ENCODE results near the gene MAP7. TPM values are rescaled to one million over a fixed set of nuclear protein-coding genes. Genes with fewer than 3 reads are reported as not detected.

Gene MAP7
- total RNA-seq, 2 experiments from 2014 or later = 1.1 to 1.3 TPM

GRCh38 chr6:136344420-136344819 lies 205.8 kb downstream of the MAP7 start:
- no peak overlapping the region for H3K27ac Mint-ChIP-seq
- H3K27me3 Mint-ChIP-seq (ENCODE audit: low read depth) = no peaks in the 10 kb centered on the region

GRCh38 chr6:136343700-136344099 lies 206.5 kb downstream of the MAP7 start:
- no peak for DNase-seq
- Mint-ChIP-seq H3K27ac (no peak overlapping the region), H3K27me3 (ENCODE audit: low read depth) (no peaks in the 10 kb centered on the region), H3K9me3 (no peaks in the 10 kb centered on the region), H3K36me3 (ENCODE audit: low read depth) (no peaks in the 10 kb centered on the region), H3K4me3 (no peak overlapping the region), H3K4me1 (ENCODE audit: low read depth) (no peaks in the 10 kb centered on the region)
- CTCF ChIA-PET = no interaction called here
- intact Hi-C loops (cut with micrococcal nuclease) = no loop called here

More at GRCh38 chr6:136344420-136344819, 205.8 kb downstream of the MAP7 start:
- no peak overlapping the region for H3K4me3 Mint-ChIP-seq
- CTCF ChIA-PET = no interaction called here
- no peak for DNase-seq
- no peaks in the 10 kb centered on the region for H3K4me1 Mint-ChIP-seq (ENCODE audit: low read depth)
- no peaks in the 10 kb centered on the region for H3K9me3 Mint-ChIP-seq
- no peaks in the 10 kb centered on the region for H3K36me3 Mint-ChIP-seq (ENCODE audit: low read depth)
- intact Hi-C loops (cut with micrococcal nuclease) = no loop called here

GRCh38 chr6:136343275-136343674 lies 206.9 kb downstream of the MAP7 start:
- no peaks in the 10 kb centered on the region for H3K27me3 Mint-ChIP-seq (ENCODE audit: low read depth)
- H3K4me3 Mint-ChIP-seq = no peak overlapping the region
- intact Hi-C loops (cut with micrococcal nuclease) = no loop called here
- H3K9me3 Mint-ChIP-seq = no peaks in the 10 kb centered on the region
- CTCF ChIA-PET = no interaction called here
- no peaks in the 10 kb centered on the region for H3K36me3 Mint-ChIP-seq (ENCODE audit: low read depth)
- H3K27ac Mint-ChIP-seq = no peak overlapping the region
- H3K4me1 Mint-ChIP-seq (ENCODE audit: low read depth) = no peaks in the 10 kb centered on the region
- no peak for DNase-seq

GRCh38 chr6:136341967-136342366 lies 208.3 kb downstream of the MAP7 start:
- Mint-ChIP-seq H3K27me3 (ENCODE audit: low read depth) (no peaks in the 10 kb centered on the region), H3K36me3 (ENCODE audit: low read depth) (no peaks in the 10 kb centered on the region), H3K4me3 (no peak overlapping the region), H3K4me1 (ENCODE audit: low read depth) (no peaks in the 10 kb centered on the region), H3K9me3 (no peaks in the 10 kb centered on the region), H3K27ac (no peak overlapping the region)
- CTCF ChIA-PET = no interaction called here
- DNase-seq = no peak
- intact Hi-C loops (cut with micrococcal nuclease) = no loop called here

- Mint-ChIP-seq H3K36me3 (ENCODE audit: low read depth) (no peaks in the 10 kb centered on the region), H3K27me3 (ENCODE audit: low read depth) (no peaks in the 10 kb centered on the region), H3K4me3 (no peak overlapping the region), H3K27ac (no peak overlapping the region), H3K9me3 (no peaks in the 10 kb centered on the region), H3K4me1 (ENCODE audit: low read depth) (no peaks in the 10 kb centered on the region)
- CTCF ChIA-PET = no interaction called here
- intact Hi-C loops (cut with micrococcal nuclease) = no loop called here
- DNase-seq = no peak
These were observed 208.9 kb downstream of the MAP7 start for GRCh38 chr6:136341367-136341766.

- Mint-ChIP-seq H3K4me1 (ENCODE audit: low read depth) (no peaks in the 10 kb centered on the region), H3K27ac (no peak overlapping the region), H3K36me3 (ENCODE audit: low read depth) (no peaks in the 10 kb centered on the region), H3K4me3 (no peak overlapping the region), H3K27me3 (ENCODE audit: low read depth) (no peaks in the 10 kb centered on the region), H3K9me3 (no peaks in the 10 kb centered on the region)
- no peak for DNase-seq
- intact Hi-C loops (cut with micrococcal nuclease) = no loop called here
- CTCF ChIA-PET = no interaction called here
These were observed 211.7 kb downstream of the MAP7 start for GRCh38 chr6:136338486-136338885.

GRCh38 chr6:136337606-136338005 lies 212.6 kb downstream of the MAP7 start:
- CTCF ChIA-PET = no interaction called here
- no peaks in the 10 kb centered on the region for H3K9me3 Mint-ChIP-seq
- H3K4me1 Mint-ChIP-seq (ENCODE audit: low read depth) = no peaks in the 10 kb centered on the region
- no peak for DNase-seq
- no peak overlapping the region for H3K27ac Mint-ChIP-seq
- no peaks in the 10 kb centered on the region for H3K36me3 Mint-ChIP-seq (ENCODE audit: low read depth)
- no peak overlapping the region for H3K4me3 Mint-ChIP-seq
- intact Hi-C loops (cut with micrococcal nuclease) = no loop called here
- H3K27me3 Mint-ChIP-seq (ENCODE audit: low read depth) = no peaks in the 10 kb centered on the region

- H3K27ac Mint-ChIP-seq = no peak overlapping the region
- CTCF ChIA-PET = interaction anchor here (1.0 kb wide), 1 partner anchor 74 kb away, joined by 3 read pairs; no protein-coding TSS in a partner anchor
These were observed 213.1 kb downstream of the MAP7 start for GRCh38 chr6:136337121-136337520.

GRCh38 chr6:136335736-136336363 lies 214.4 kb downstream of the MAP7 start:
- H3K4me1 Mint-ChIP-seq (ENCODE audit: low read depth) = no peaks in the 10 kb centered on the region
- H3K27ac Mint-ChIP-seq = no peak overlapping the region
- no peak overlapping the region for H3K4me3 Mint-ChIP-seq
- CTCF ChIA-PET = no interaction called here
- DNase-seq = no peak
- no peaks in the 10 kb centered on the region for H3K27me3 Mint-ChIP-seq (ENCODE audit: low read depth)
- intact Hi-C loops (cut with micrococcal nuclease) = no loop called here
- no peaks in the 10 kb centered on the region for H3K9me3 Mint-ChIP-seq
- no peaks in the 10 kb centered on the region for H3K36me3 Mint-ChIP-seq (ENCODE audit: low read depth)

More at GRCh38 chr6:136337121-136337520, 213.1 kb downstream of the MAP7 start:
- Mint-ChIP-seq H3K36me3 (ENCODE audit: low read depth) (no peaks in the 10 kb centered on the region), H3K4me1 (ENCODE audit: low read depth) (no peaks in the 10 kb centered on the region), H3K9me3 (no peaks in the 10 kb centered on the region), H3K4me3 (no peak overlapping the region), H3K27me3 (ENCODE audit: low read depth) (no peaks in the 10 kb centered on the region)
- DNase-seq = no peak
- intact Hi-C loops (cut with micrococcal nuclease) = no loop called here

GRCh38 chr6:136334853-136335252 lies 215.4 kb downstream of the MAP7 start:
- CTCF ChIA-PET = no interaction called here
- H3K4me3 Mint-ChIP-seq = no peak overlapping the region
- DNase-seq = no peak
- intact Hi-C loops (cut with micrococcal nuclease) = no loop called here
- no peaks in the 10 kb centered on the region for H3K36me3 Mint-ChIP-seq (ENCODE audit: low read depth)
- no peak overlapping the region for H3K27ac Mint-ChIP-seq
- H3K27me3 Mint-ChIP-seq (ENCODE audit: low read depth) = no peaks in the 10 kb centered on the region
- H3K9me3 Mint-ChIP-seq = no peaks in the 10 kb centered on the region
- no peaks in the 10 kb centered on the region for H3K4me1 Mint-ChIP-seq (ENCODE audit: low read depth)

GRCh38 chr6:136334465-136334846 lies 215.8 kb downstream of the MAP7 start:
- intact Hi-C loops (cut with micrococcal nuclease) = no loop called here
- no peaks in the 10 kb centered on the region for H3K27me3 Mint-ChIP-seq (ENCODE audit: low read depth)
- CTCF ChIA-PET = no interaction called here

GRCh38 chr6:136333824-136334464 lies 216.3 kb downstream of the MAP7 start:
- H3K4me1 Mint-ChIP-seq (ENCODE audit: low read depth) = no peaks in the 10 kb centered on the region
- no peak overlapping the region for H3K4me3 Mint-ChIP-seq
- CTCF ChIA-PET = no interaction called here
- no peaks in the 10 kb centered on the region for H3K27me3 Mint-ChIP-seq (ENCODE audit: low read depth)
- intact Hi-C loops (cut with micrococcal nuclease) = no loop called here
- DNase-seq = no peak
- H3K36me3 Mint-ChIP-seq (ENCODE audit: low read depth) = no peaks in the 10 kb centered on the region
- H3K9me3 Mint-ChIP-seq = no peaks in the 10 kb centered on the region
- no peak overlapping the region for H3K27ac Mint-ChIP-seq

More at GRCh38 chr6:136334465-136334846, 215.8 kb downstream of the MAP7 start:
- Mint-ChIP-seq H3K9me3 (no peaks in the 10 kb centered on the region), H3K4me1 (ENCODE audit: low read depth) (no peaks in the 10 kb centered on the region), H3K4me3 (no peak overlapping the region), H3K27ac (no peak overlapping the region), H3K36me3 (ENCODE audit: low read depth) (no peaks in the 10 kb centered on the region)
- no peak for DNase-seq

- no peaks in the 10 kb centered on the region for H3K4me1 Mint-ChIP-seq (ENCODE audit: low read depth)
- H3K36me3 Mint-ChIP-seq (ENCODE audit: low read depth) = no peaks in the 10 kb centered on the region
- CTCF ChIA-PET = no interaction called here
- H3K9me3 Mint-ChIP-seq = no peaks in the 10 kb centered on the region
- intact Hi-C loops (cut with micrococcal nuclease) = no loop called here
- no peak for DNase-seq
- H3K27ac Mint-ChIP-seq = no peak overlapping the region
- no peaks in the 10 kb centered on the region for H3K27me3 Mint-ChIP-seq (ENCODE audit: low read depth)
- no peak overlapping the region for H3K4me3 Mint-ChIP-seq
These were observed 218.8 kb downstream of the MAP7 start for GRCh38 chr6:136331461-136331860.
